Islet of Langerhans (tissue), 1 donor: ENCODE measurements around the gene MYH16.
"Not testable (repeated sequence)": the region's sequence is repeated elsewhere in the genome, so short reads cannot be mapped to it uniquely, and the experiment has no call there.

ENCODE experiments used
- FAIRE-seq: peaks from one replicate; lab custom pipeline; 2011; peaks lifted over from hg19 to GRCh38; lab: Jason Lieb, UNC

The MYH16 gene

GRCh38 chr7:99355098-99355497, 82.5 kb downstream of the MYH16 start:
- no peak for FAIRE-seq

DNA sequence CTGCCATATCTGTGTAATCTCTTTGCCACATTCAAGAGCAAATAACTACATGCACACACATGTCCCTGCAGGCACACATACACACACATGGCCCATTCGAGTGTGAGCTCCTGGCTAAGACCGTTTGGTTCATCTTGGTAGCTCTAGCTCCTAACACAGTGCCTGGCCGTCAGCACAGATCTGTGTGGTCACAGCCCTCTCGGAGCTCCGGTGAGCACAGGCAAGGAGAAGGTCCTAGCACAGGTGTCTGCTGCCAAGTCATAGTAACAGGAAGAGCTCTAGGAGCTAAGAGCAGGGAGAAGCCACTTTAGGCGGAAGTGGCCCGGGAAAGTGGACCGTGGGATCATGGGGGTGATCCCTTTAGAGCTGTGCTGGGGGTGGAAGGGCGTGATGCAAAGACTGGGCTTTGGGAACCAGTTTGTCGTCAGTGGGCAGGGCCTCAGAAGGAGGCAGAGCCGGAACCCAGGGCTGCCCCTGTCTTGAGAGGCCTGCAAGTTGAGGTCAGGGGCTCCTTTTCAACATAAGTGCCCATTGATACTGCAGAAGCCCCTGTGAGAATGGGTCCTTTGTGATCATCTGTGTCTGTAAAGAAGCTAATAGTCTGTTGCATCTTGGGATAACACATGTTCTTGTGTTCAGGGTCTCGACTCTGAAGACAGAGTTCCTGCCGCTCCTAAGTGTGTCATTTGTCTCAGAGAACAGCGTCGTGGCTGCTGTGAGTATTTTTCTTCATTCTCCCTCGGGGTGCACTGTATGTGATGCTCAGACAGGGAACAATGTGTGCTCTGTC, 85.3 kb downstream of the MYH16 start:
- FAIRE-seq: no peak

GRCh38 chr7:99358521-99358920, 85.9 kb downstream of the MYH16 start:
- FAIRE-seq: not testable (repeated sequence)

- no peak for FAIRE-seq
Measured at GRCh38 chr7:99359465-99360154, 87.0 kb downstream of the MYH16 start.
